ENCODE measurements around the gene TNIK.

Gene TNIK

GRCh38 chr3:171320750-171321558 lies 139.3 kb downstream of the TNIK start:
- no peaks in the 10 kb centered on the region for H3K36me3 ChIP-seq (ENCODE audit: insufficient read depth, low read length)
- no peak overlapping the region for H3K9ac ChIP-seq (ENCODE audit: low read depth, low read length, poor library complexity, severe bottlenecking)
- H3F3A ChIP-seq (ENCODE audit: low read depth): no peaks in the 10 kb centered on the region
- H3K9me3 ChIP-seq (ENCODE audit: insufficient read depth, low read depth, low read length): no peaks in the 10 kb centered on the region
- no peaks in the 10 kb centered on the region for H4K20me1 ChIP-seq (ENCODE audit: insufficient read depth, low read length, poor library complexity, severe bottlenecking)
- H3K27me3 ChIP-seq (ENCODE audit: insufficient read depth, low read length, poor library complexity, severe bottlenecking): no peaks in the 10 kb centered on the region
- no peak overlapping the region for H2AFZ ChIP-seq (ENCODE audit: low read length)
- H3K4me2 ChIP-seq (ENCODE audit: low read depth, low read length, poor library complexity, severe bottlenecking): no peak overlapping the region
- H3K4me3 ChIP-seq (ENCODE audit: low read length, poor library complexity, severe bottlenecking): no peak overlapping the region
- no peak for TF ChIP-seq EZH2phosphoT487 (IDR thresholded peaks at IDR 0.05; ENCODE audit: borderline replicate concordance)
- TF ChIP-seq, protein P1, sequence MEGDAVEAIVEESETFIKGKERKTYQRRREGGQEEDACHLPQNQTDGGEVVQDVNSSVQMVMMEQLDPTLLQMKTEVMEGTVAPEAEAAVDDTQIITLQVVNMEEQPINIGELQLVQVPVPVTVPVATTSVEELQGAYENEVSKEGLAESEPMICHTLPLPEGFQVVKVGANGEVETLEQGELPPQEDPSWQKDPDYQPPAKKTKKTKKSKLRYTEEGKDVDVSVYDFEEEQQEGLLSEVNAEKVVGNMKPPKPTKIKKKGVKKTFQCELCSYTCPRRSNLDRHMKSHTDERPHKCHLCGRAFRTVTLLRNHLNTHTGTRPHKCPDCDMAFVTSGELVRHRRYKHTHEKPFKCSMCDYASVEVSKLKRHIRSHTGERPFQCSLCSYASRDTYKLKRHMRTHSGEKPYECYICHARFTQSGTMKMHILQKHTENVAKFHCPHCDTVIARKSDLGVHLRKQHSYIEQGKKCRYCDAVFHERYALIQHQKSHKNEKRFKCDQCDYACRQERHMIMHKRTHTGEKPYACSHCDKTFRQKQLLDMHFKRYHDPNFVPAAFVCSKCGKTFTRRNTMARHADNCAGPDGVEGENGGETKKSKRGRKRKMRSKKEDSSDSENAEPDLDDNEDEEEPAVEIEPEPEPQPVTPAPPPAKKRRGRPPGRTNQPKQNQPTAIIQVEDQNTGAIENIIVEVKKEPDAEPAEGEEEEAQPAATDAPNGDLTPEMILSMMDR (conservative IDR thresholded peaks at IDR 0.05; ENCODE audit: low read length): no peak
- H3K4me1 ChIP-seq (ENCODE audit: insufficient read depth, low read length, poor library complexity, severe bottlenecking): peaks cover 20% of the 10 kb centered on the region
- no peaks in the 10 kb centered on the region for H3K9me2 ChIP-seq (replicated peaks; ENCODE audit: low read depth, low read length)
- H3K79me2 ChIP-seq (ENCODE audit: insufficient read depth, low read length): peaks cover 65% of the 10 kb centered on the region

DNA sequence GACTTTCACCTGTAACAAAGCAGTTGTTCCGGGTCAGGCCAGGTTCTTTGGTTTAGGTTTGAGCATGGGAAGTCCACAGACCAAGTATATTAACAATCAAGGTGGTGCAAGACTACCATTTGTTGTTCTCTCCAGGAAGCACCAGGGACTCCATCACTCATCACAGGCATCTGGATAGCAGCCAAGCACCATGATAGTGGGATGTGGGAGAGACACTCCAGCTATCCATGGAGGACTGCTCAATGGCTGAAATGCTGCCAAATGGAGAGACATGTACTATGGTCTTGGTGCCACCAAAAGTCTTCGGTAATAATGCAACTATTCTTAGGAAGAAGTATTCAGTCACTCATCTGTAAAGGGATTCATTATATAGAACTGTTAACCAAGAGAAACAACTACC lies 143.0 kb downstream of the TNIK start:
- no peak overlapping the region for H3K4me3 ChIP-seq (ENCODE audit: low read length, poor library complexity, severe bottlenecking)
- H3K9ac ChIP-seq (ENCODE audit: low read depth, low read length, poor library complexity, severe bottlenecking): no peak overlapping the region
- no peak for TF ChIP-seq EZH2phosphoT487 (IDR thresholded peaks at IDR 0.05; ENCODE audit: borderline replicate concordance)
- TF ChIP-seq, protein P1 (conservative IDR thresholded peaks at IDR 0.05; ENCODE audit: low read length): no peak
- H3K9me2 ChIP-seq (replicated peaks; ENCODE audit: low read depth, low read length): no peaks in the 10 kb centered on the region
- no peak overlapping the region for H2AFZ ChIP-seq (ENCODE audit: low read length)
- no peaks in the 10 kb centered on the region for H3K36me3 ChIP-seq (ENCODE audit: insufficient read depth, low read length)
- no peaks in the 10 kb centered on the region for H3F3A ChIP-seq (ENCODE audit: low read depth)
- H3K27me3 ChIP-seq (ENCODE audit: insufficient read depth, low read length, poor library complexity, severe bottlenecking): no peaks in the 10 kb centered on the region
- H3K79me2 ChIP-seq (ENCODE audit: insufficient read depth, low read length): peaks cover 72% of the 10 kb centered on the region
- no peaks in the 10 kb centered on the region for H4K20me1 ChIP-seq (ENCODE audit: insufficient read depth, low read length, poor library complexity, severe bottlenecking)
- no peaks in the 10 kb centered on the region for H3K9me3 ChIP-seq (ENCODE audit: insufficient read depth, low read depth, low read length)
- H3K4me2 ChIP-seq (ENCODE audit: low read depth, low read length, poor library complexity, severe bottlenecking): no peak overlapping the region
- H3K4me1 ChIP-seq (ENCODE audit: insufficient read depth, low read length, poor library complexity, severe bottlenecking): peaks cover 47% of the 10 kb centered on the region

- H3K9ac ChIP-seq (ENCODE audit: low read depth, low read length, poor library complexity, severe bottlenecking): no peak overlapping the region
- H3F3A ChIP-seq (ENCODE audit: low read depth): peaks cover 3% of the 10 kb centered on the region; the same call in 1 of the 2 replicates
- no peak overlapping the region for H3K4me2 ChIP-seq (ENCODE audit: low read depth, low read length, poor library complexity, severe bottlenecking)
- no peak for TF ChIP-seq EZH2phosphoT487 (IDR thresholded peaks at IDR 0.05; ENCODE audit: borderline replicate concordance)
- H3K4me3 ChIP-seq (ENCODE audit: low read length, poor library complexity, severe bottlenecking): no peak overlapping the region
- H3K4me1 ChIP-seq (ENCODE audit: insufficient read depth, low read length, poor library complexity, severe bottlenecking): peaks cover 46% of the 10 kb centered on the region
- peaks cover 70% of the 10 kb centered on the region for H3K79me2 ChIP-seq (ENCODE audit: insufficient read depth, low read length)
- peaks cover 7% of the 10 kb centered on the region for H4K20me1 ChIP-seq (ENCODE audit: insufficient read depth, low read length, poor library complexity, severe bottlenecking)
- no peaks in the 10 kb centered on the region for H3K9me3 ChIP-seq (ENCODE audit: insufficient read depth, low read depth, low read length)
- no peaks in the 10 kb centered on the region for H3K36me3 ChIP-seq (ENCODE audit: insufficient read depth, low read length)
- H3K9me2 ChIP-seq (replicated peaks; ENCODE audit: low read depth, low read length): no peaks in the 10 kb centered on the region
- no peak overlapping the region for H2AFZ ChIP-seq (ENCODE audit: low read length)
- no peaks in the 10 kb centered on the region for H3K27me3 ChIP-seq (ENCODE audit: insufficient read depth, low read length, poor library complexity, severe bottlenecking)
Observed at GRCh38 chr3:171315919-171316318, 144.3 kb downstream of the TNIK start.

Data from Loucy (cell line).